ENCODE measurements around the gene BBX. TPM values are rescaled to one million over a fixed set of nuclear protein-coding genes. Genes with fewer than 3 reads are reported as not detected.

Gene BBX
- total and polyA plus RNA-seq, 4 donors: 4.7 to 25.1 (median 20.5) TPM

GRCh38 chr3:107660306-107660976, 137.7 kb downstream of the BBX start:
- Histone ChIP-seq H3K9me3 (ENCODE audit: control insufficient read depth in 4 of 4, low read length in 3 of 4) (no peaks in the 10 kb centered on the region), H3K4me1 (ENCODE audit: control insufficient read depth in 4 of 4, insufficient read depth in 4 of 4, low read length in 3 of 4) (no peaks in the 10 kb centered on the region), H3K27me3 (ENCODE audit: control insufficient read depth in 4 of 4, insufficient read depth in 4 of 4, low read length in 3 of 4) (no peaks in the 10 kb centered on the region), H3K9ac (ENCODE audit: low read depth in 1 of 2, low read length in 2 of 2) (no peak overlapping the region), H3K4me3 (ENCODE audit: low read depth in 1 of 3, low read length in 3 of 3) (no peak overlapping the region), H3K27ac (ENCODE audit: low read depth in 1 of 2, low read length in 2 of 2) (no peak overlapping the region), H3K36me3 (ENCODE audit: control insufficient read depth in 4 of 4, insufficient read depth in 3 of 4, low read depth in 1 of 4, low read length in 3 of 4) (no peaks in the 10 kb centered on the region)
- no peak for DNase-seq (ENCODE audit: low spot score)
- 66% methylated on average over 3 of the region's 3 CpGs for WGBS
- TF ChIP-seq NR2F2 (IDR thresholded peaks at IDR 0.05) (no peak), HNF4A (conservative IDR thresholded peaks at IDR 0.05) (peak; percentile 37 to 65), CTCF (IDR thresholded peaks at IDR 0.05; ENCODE audit: low read depth, low read length, missing input control) (peak; percentile 38), RAD21 (IDR thresholded peaks at IDR 0.05) (peak; percentile 71 to 72)

GRCh38 chr3:107661447-107662123, 138.8 kb downstream of the BBX start:
- peak overlapping the region in 1 of 2 donors; percentile 42 for H3K27ac ChIP-seq (ENCODE audit: low read depth in 1 of 2, low read length in 2 of 2)
- WGBS: 72% methylated on average over 3 of the region's 3 CpGs
- no peaks in the 10 kb centered on the region for H3K4me1 ChIP-seq (ENCODE audit: control insufficient read depth in 4 of 4, insufficient read depth in 4 of 4, low read length in 3 of 4)
- H3K9me3 ChIP-seq (ENCODE audit: control insufficient read depth in 4 of 4, low read length in 3 of 4): no peaks in the 10 kb centered on the region
- no peaks in the 10 kb centered on the region for H3K27me3 ChIP-seq (ENCODE audit: control insufficient read depth in 4 of 4, insufficient read depth in 4 of 4, low read length in 3 of 4)
- H3K9ac ChIP-seq (ENCODE audit: low read depth in 1 of 2, low read length in 2 of 2): no peak overlapping the region
- DNase-seq (ENCODE audit: low spot score): no peak
- TF ChIP-seq HNF4G (IDR thresholded peaks at IDR 0.05) (no peak), NR2F2 (IDR thresholded peaks at IDR 0.05) (no peak), ZBTB33 (IDR thresholded peaks at IDR 0.05) (no peak), HNF4A (conservative IDR thresholded peaks at IDR 0.05) (no peak), JUND (IDR thresholded peaks at IDR 0.05) (no peak), YY1 (IDR thresholded peaks at IDR 0.05) (no peak), TAF1 (conservative IDR thresholded peaks at IDR 0.05) (no peak), ATF3 (IDR thresholded peaks at IDR 0.05) (no peak), RAD21 (IDR thresholded peaks at IDR 0.05) (no peak), FOXA2 (IDR thresholded peaks at IDR 0.05) (no peak), REST (IDR thresholded peaks at IDR 0.05) (no peak), GABPA (IDR thresholded peaks at IDR 0.05 in 1 of 2, conservative IDR thresholded peaks at IDR 0.05 in 1 of 2) (no peak), FOXA1 (IDR thresholded peaks at IDR 0.05) (no peak), SP1 (IDR thresholded peaks at IDR 0.05) (no peak)
- no peaks in the 10 kb centered on the region for H3K36me3 ChIP-seq (ENCODE audit: control insufficient read depth in 4 of 4, insufficient read depth in 3 of 4, low read depth in 1 of 4, low read length in 3 of 4)
- no peak overlapping the region for H3K4me3 ChIP-seq (ENCODE audit: low read depth in 1 of 3, low read length in 3 of 3)
